Measurements from ENCODE around the gene CHMP1A.

The CHMP1A gene

DNA sequence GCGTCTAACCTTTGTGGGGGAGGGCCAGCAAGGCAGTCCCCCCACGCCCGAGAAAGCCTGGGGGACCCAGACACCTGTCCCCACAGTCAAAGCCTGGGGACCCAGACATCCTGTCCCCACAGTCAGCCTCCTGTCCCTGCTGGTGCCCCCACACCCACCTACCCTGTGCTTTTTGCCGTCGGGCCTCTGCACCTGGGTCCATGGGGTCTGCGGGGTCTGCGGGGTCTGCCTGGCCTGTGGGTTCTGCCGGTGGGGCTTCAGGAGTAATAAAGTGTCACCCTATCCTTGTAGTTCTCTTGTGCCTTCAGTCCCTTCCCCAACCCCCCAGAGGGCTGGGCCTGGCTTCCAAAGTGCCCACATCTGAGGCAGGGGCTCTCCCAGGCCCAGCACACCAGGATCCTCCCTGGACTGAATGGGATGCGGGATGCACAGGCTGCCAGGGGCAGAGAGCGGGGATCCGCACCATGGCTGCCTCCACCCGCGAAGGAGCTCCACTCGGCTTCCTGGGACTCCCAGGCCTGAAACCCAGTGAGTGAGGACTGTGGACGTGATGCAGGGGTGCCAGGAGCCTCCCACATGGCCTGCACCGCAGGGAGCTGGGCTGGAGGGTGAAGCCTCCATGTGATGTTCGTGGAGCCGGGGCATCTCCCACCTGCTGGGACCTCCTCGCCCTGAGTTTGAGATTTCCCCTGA lies 60.4 kb downstream of the CHMP1A start:
- DNase-seq (ENCODE audit: low read depth): no peak
- TF ChIP-seq, protein P1, sequence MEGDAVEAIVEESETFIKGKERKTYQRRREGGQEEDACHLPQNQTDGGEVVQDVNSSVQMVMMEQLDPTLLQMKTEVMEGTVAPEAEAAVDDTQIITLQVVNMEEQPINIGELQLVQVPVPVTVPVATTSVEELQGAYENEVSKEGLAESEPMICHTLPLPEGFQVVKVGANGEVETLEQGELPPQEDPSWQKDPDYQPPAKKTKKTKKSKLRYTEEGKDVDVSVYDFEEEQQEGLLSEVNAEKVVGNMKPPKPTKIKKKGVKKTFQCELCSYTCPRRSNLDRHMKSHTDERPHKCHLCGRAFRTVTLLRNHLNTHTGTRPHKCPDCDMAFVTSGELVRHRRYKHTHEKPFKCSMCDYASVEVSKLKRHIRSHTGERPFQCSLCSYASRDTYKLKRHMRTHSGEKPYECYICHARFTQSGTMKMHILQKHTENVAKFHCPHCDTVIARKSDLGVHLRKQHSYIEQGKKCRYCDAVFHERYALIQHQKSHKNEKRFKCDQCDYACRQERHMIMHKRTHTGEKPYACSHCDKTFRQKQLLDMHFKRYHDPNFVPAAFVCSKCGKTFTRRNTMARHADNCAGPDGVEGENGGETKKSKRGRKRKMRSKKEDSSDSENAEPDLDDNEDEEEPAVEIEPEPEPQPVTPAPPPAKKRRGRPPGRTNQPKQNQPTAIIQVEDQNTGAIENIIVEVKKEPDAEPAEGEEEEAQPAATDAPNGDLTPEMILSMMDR (IDR thresholded peaks at IDR 0.05; ENCODE audit: low read depth, low read length, missing control alignments): no peak
- no peak overlapping the region for H3K4me3 ChIP-seq (ENCODE audit: low read depth, low read length)

DNA sequence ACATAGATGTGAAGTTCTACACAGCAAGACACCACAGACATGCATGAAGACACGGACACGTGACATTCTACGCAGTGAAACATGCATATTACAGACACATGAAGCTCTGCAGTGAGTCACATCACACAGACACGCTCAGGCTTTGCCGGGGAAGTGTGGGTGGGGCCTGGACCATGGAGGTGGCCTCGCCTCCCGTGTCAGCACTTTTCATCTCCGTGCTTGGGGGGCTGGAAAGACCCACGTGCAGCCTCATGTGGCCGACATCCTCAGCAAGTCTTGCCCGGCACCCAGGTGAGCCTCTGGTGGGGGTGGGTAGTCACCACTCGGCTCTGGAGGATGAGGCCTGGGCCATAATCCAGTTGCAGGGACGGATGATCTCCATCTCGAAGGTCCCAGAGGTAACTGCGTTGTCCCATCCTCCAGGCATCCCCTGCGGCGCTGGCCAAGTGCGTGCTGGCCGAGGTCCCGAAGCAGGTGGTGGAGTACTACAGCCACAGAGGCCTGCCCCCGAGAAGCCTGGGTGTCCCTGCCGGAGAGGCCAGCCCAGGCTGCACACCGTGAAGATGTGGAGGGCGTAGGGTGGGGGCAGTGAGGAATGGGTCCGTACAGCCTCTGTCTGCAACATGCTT lies 61.3 kb downstream of the CHMP1A start:
- TF ChIP-seq, protein P1 (IDR thresholded peaks at IDR 0.05; ENCODE audit: low read depth, low read length, missing control alignments): no peak

DNA sequence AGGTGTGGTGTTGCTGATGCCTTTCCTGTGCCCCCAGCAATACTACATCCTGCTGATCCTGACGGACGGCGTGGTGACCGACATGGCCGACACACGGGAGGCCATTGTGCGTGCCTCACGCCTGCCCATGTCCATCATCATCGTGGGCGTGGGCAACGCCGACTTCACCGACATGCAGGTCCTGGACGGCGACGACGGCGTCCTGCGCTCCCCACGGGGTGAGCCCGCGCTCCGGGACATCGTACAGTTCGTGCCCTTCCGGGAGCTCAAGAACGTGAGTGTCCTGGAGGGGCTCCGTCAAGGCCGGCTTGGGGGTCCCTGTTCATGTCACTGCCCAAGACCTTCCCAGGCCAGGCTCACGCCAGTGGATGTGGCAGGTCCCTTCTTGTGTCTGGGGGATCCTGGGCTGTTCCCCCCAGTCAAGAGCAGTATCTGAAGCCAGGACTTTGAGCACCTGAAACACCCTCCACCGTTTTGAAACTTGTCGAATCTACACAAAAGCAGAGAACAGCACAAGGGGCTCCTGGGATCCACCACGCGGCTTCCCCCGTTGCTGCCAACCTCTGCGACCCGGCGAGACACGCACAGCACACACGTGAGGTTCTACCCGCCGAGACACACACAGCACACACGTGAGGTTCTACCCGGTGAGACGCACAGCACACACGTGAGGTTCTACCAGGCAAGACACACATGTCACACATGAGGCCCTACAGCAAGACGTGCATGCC lies 62.0 kb downstream of the CHMP1A start:
- TF ChIP-seq, protein P1 (IDR thresholded peaks at IDR 0.05; ENCODE audit: low read depth, low read length, missing control alignments): no peak
- H3K4me3 ChIP-seq (ENCODE audit: low read depth, low read length): no peak overlapping the region
- DNase-seq (ENCODE audit: low read depth): no peak

More for the DNA sequence above, 61.3 kb downstream of the CHMP1A start:
- DNase-seq (ENCODE audit: low read depth): no peak
- no peak overlapping the region for H3K4me3 ChIP-seq (ENCODE audit: low read depth, low read length)
